Occipital lobe (tissue), 2 donors: ENCODE results near the gene CDKN2AIPNL. TPM values are rescaled to one million over a fixed set of nuclear protein-coding genes. Genes with fewer than 3 reads are reported as not detected.
A peak's percentile ranks its signal among the peaks of the same experiment; 100 is the strongest.

Experiments used
- DNase-seq: peaks from one replicate; lab custom pipeline; 2025; lab: John Stamatoyannopoulos, UW
- total RNA-seq: library from RNA; depleted of rRNA; stranded (reverse); fragments of >200 nt; gene quantifications from one replicate; pipeline ENCODE4 v1.2.3, GENCODE V29; 2014

The CDKN2AIPNL gene, protein sequence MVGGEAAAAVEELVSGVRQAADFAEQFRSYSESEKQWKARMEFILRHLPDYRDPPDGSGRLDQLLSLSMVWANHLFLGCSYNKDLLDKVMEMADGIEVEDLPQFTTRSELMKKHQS
- 52.9 TPM for total RNA-seq

DNA sequence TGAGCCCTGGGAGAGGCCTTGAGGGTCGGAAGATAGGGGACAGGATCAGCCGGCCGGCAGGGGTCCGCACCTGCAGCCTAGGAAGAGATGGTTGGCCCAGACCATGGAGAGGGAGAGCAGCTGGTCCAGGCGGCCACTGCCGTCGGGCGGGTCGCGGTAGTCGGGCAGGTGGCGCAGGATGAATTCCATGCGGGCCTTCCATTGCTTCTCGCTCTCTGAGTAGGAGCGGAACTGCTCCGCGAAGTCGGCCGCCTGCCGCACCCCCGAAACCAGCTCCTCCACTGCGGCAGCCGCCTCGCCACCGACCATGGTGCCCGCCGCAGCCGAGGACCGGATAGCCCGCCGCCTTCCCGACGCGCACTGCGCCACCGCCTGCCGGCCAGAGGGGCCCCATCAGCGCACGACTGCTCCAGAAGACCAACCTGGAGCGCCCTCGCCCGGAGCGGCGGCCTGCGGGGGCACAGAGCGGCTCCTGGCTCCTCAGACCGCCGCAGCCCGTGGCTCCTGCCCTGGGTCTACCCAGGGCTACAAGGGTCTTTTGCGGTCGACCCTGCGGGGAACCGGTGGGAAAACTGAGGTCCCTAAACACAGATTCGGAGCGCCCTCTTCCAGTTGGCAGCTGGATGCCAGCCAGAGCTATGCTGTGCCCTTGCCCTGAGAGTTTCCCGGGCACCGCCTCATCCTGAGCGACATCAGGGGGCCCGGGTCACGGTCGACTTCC is at the start of gene CDKN2AIPNL:
Gene CDKN2AIPNL (minus strand): TSS at position 336 of the 721 bp plus-strand sequence. CDS start 27 bp downstream, at position 309.
- DNase-seq, result peak; percentile 86

DNA sequence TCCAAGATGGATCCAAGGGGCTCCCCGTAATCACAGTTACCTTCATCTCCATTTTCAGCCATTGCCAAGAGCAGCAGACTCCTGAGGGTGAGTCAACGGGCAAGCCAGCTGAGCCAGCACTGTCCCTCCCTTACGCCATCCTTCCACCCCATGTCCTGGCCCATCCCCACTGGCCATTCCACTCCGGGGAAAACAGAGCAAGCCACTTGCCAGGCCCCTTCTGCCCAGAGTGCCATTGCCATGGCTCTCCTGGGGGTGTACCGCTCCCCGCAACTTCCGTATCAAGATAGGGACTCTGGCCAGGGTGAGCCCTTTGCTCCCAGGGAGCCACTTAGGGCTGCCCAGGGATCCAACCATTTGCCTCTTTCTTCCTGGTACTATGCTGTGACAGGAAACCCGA is 48.9 kb upstream of the CDKN2AIPNL start:
- DNase-seq, result no peak

DNA sequence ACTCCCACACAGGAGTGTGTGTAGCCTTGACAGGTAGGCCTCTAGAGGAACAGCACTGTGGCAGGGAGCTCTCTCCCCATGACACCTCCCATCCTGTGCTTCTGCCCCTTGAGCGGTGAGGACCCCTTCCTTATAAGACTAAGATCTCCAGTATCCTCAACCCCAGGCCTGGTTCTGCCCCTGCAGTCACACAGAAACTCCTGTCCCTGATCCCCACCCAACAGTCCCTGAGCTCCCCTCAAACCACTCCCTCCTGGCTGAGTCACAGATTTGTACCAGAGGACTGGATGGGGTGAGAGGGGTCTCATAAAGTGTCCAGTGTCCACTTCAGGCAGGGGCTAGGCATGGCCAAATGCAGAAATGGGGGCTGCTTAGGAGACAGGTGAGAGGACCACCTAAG is 47.8 kb upstream of the CDKN2AIPNL start:
- DNase-seq, result no peak

- DNase-seq, result no peak
Measured at GRCh38 chr5:134459010-134459403, 47.3 kb upstream of the CDKN2AIPNL start.

DNA sequence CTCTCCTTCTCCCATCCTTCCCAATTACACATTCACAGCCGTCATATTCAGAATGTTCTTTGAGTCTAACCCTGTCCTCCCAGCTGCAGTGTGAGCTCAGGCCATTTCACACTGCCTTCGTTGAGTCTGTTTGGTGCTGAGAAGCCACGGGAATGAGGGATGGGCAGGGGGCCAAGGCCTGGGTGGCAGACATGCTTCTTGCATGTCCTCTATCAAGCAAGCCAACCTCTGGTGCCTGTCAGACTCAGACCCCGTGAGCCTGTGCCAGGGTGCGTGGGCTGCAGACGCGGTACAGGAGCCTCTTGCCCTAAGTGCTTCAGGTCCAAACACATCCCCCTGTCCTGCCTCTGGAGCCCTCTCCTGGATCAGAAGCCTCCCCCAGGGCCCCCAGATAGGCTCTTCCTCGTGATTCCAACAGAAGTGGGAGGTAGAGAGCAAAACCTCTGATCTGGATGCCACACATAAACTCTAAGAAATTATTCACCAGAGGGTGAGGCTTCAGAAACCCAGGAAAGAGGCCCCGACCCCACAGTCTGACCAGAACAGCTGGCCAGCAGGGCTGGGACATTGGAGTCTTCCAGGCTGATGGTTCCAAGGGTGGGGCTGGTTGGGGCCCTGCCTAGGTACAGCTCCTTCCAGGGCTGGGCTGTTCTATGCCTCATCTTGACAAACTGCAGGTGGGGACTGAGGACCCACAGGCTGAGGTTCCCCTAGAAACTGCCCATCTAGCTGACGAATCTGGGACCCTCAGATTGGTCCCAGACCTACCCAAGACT is 46.7 kb upstream of the CDKN2AIPNL start:
- no peak for DNase-seq

- DNase-seq, result no peak
Measured at GRCh38 chr5:134457801-134458200, 46.1 kb upstream of the CDKN2AIPNL start.

DNA sequence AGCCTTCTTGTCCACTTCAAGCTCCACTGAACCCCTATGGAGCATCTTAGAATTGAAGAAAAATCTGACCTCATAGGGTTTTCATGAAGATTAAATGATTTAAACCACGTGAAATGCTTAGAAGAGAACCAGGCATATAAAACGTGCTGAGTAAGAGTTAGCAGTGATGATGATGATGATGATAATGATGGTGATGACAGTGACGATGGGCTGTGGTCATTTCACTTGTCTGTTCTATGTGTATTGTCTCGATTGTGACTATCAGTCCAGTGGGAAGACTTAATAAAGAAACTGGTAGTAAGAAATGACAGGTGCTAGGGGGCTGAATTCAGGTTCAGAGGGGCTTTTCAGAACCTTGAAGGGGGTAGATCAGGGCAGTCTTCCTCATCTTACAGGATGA is 45.1 kb upstream of the CDKN2AIPNL start:
- no peak for DNase-seq

DNA sequence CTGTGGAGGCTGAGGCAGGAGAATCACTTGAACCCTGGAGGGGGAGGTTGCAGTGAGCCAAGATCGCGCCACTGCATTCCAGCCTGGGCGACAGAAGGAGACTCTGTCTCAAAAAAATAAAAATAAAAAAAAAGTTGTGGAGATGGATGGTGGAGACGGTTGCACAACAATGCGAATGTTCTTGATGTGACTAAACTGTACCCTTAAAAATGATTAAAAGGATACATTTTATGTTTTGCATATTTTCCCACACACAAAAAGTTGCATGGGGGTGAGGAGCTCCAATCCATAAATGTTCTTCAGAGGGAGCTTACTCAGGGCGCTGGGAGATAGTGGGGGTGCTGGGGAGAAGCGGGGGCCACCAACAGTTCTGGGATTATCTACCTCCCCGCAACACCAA is 43.8 kb upstream of the CDKN2AIPNL start:
- no peak for DNase-seq

- DNase-seq, result no peak
Measured at GRCh38 chr5:134453016-134453415, 41.3 kb upstream of the CDKN2AIPNL start.

GRCh38 chr5:134451936-134452505 is 40.3 kb upstream of the CDKN2AIPNL start:
- DNase-seq, result peak; percentile 16

DNA sequence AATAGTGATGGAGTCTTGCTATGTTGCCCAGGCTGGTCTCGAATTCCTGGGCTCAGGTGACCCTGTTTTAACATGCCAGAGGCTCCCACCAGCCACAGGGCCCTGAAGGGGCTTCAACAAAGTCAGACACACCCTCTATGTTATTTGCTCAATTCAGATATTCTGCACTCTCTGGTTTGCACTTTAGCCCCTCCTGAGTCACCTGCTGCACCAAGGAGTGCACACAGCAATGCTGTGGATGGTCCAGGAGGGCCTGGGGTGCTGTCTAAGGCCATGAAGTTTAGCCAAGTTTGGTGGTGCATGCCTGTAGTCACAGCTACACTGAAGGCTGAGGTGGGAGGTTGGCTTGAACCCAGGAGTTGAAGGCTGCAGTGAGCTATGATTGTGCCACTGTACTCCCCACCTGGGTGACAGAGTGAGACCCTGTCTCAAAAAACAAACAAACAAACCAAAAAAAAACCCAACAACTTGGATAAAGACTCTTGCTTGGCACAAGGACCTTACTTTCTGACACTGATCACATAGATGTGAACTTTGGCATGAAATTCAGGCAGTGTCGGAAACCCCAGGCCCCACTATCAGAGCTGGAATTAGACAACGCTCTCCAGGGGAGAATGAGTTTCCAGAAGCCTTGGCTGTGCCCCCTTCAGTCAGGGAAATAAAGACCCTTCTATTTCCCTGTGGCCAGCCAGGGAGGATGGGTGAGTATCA is 39.7 kb upstream of the CDKN2AIPNL start:
- no peak for DNase-seq

- DNase-seq, result no peak
Measured at GRCh38 chr5:134450374-134450773, 38.7 kb upstream of the CDKN2AIPNL start.

DNA sequence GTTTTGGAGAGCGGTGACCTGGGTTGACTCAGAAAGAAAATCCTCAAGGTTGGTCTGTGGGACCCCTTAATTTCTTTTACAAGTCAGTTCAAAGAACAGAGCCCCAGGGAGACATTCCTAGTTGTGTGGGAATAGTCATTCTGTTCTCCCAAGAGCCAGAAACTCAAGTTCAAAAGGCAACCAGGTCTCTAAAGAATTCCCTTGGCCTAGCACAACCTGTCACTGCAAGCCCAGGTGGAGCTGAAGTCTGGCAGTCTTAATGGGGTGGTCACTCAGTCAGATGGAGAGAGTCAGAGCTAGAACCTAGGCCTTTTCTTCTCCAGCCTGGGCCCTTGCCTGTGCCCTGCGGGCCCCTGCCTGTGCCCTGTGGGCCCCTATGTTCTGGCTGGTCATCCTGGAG is 37.5 kb upstream of the CDKN2AIPNL start:
- DNase-seq, result no peak

- DNase-seq, result no peak
Measured at GRCh38 chr5:134447815-134448520, 36.3 kb upstream of the CDKN2AIPNL start.

- no peak for DNase-seq
Measured at GRCh38 chr5:134446938-134447337, 35.3 kb upstream of the CDKN2AIPNL start.

- no peak for DNase-seq
Measured at GRCh38 chr5:134445856-134446818, 34.5 kb upstream of the CDKN2AIPNL start.

DNA sequence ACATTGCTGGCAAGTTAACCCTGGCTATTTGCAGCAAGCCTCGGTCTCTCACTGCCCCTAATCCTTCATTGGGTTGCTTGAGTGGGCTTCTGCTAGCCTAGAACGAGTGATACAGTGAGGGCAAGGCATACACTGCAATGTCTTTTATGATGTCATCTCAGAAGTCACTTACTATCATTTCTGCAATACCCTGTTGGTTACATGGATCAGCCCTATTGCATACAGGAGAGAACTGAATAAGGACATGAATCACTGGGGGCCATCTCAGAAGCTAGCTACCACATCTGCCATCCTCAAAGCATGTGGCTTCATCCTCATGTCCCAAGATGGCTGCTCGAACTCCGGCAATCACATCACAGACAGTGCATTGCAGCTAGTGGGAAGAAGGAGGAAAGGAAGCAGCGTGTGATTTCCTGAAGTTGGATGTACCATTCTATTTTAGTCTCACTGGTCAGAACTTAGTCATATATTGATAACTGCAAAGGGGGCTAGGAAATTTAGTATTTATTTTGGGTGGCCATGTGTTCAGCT is 33.3 kb upstream of the CDKN2AIPNL start:
- DNase-seq, result no peak

GRCh38 chr5:134440201-134440755 is 28.6 kb upstream of the CDKN2AIPNL start:
- DNase-seq, result no peak

- peak; percentile 28 for DNase-seq
Measured at GRCh38 chr5:134439210-134439654, 27.6 kb upstream of the CDKN2AIPNL start.
